PC-3 (cell line): ENCODE measurements around the gene PLCB2. TPM values are rescaled to one million over a fixed set of nuclear protein-coding genes. Genes with fewer than 3 reads are reported as not detected.

Experiments
- ATAC-seq: fragments of 200-7000 bp; cut with Tn5 transposase; 2 replicates; pipeline ENCODE4 v1.9.1; 2020; ENCODE audit warnings: mild to moderate bottlenecking, moderate library complexity
- BruUV-seq: library from RNA; stranded (reverse); fragments of 400-500 nt; replicated peaks from 2 replicates; lab custom pipeline; 2021; lab: Mats Ljungman, UMichigan
- CTCF ChIA-PET: fragments of 300-600 bp; sonication (Branson Sonifier 250); formaldehyde crosslinking; loops from one replicate; lab custom pipeline; 2022; ENCODE audit warnings: antibody characterized with exemption; lab: Charles Lee
- POLR2A ChIA-PET: fragments of 300-600 bp; sonication (Branson Sonifier 250); formaldehyde crosslinking; loops from one replicate; lab custom pipeline; 2022; ENCODE audit warnings: antibody characterized with exemption; ENCODE audit not compliant: unreplicated experiment; lab: Charles Lee
- DNase-seq: peaks from one replicate; pipeline ENCODE4 v3.0.0-alpha.2; 2015
- H2AFZ ChIP-seq: fragments of 300-600 bp; sonication (generic); 2 replicates; pipeline ENCODE4 v1.6.0; 2016; ENCODE audit warnings: antibody characterized with exemption, low read length
- H3F3A ChIP-seq: fragments of 300-600 bp; sonication (generic); one replicate; pipeline ENCODE4 v1.6.0; 2017; ENCODE audit warnings: antibody characterized with exemption, low read length, control low read depth, mild to moderate bottlenecking; ENCODE audit not compliant: unreplicated experiment
- H3K27ac ChIP-seq: fragments of 300-600 bp; sonication (generic); 2 replicates; pipeline ENCODE4 v1.5.1; 2016; ENCODE audit warnings: mild to moderate bottlenecking, low read length
- H3K27me3 ChIP-seq: fragments of 300-600 bp; sonication (generic); 2 replicates; pipeline ENCODE4 v1.6.1; 2016; ENCODE audit warnings: low read length, mixed read lengths
- H3K36me3 ChIP-seq: fragments of 300-600 bp; sonication (generic); 2 replicates; pipeline ENCODE4 v1.6.1; 2016; ENCODE audit warnings: low read depth, mixed run types, low read length, mixed read lengths
- H3K4me1 ChIP-seq: fragments of 300-600 bp; sonication (generic); 2 replicates; pipeline ENCODE4 v1.5.1; 2016; ENCODE audit warnings: low read length; ENCODE audit not compliant: insufficient read depth
- H3K4me2 ChIP-seq: fragments of 300-600 bp; sonication (generic); 2 replicates; pipeline ENCODE4 v1.6.0; 2016; ENCODE audit warnings: low read length
- H3K4me3 ChIP-seq: fragments of 300-600 bp; sonication (generic); 2 replicates; pipeline ENCODE4 v1.5.1; 2016; ENCODE audit warnings: mild to moderate bottlenecking, low read length, mixed read lengths
- H3K79me2 ChIP-seq: fragments of 300-600 bp; sonication (generic); 2 replicates; pipeline ENCODE4 v1.6.1; 2017; ENCODE audit warnings: low read length, mixed read lengths
- H3K9ac ChIP-seq: fragments of 300-600 bp; sonication (generic); 2 replicates; pipeline ENCODE4 v1.6.0; 2016; ENCODE audit warnings: mild to moderate bottlenecking, low read length
- H3K9me2 ChIP-seq: fragments of 300-600 bp; sonication (generic); replicated peaks from 2 replicates; pipeline ENCODE4 v1.6.1; 2016; ENCODE audit warnings: mixed run types, low read length, mixed read lengths
- H3K9me3 ChIP-seq: fragments of 300-600 bp; sonication (generic); 2 replicates; pipeline ENCODE4 v1.6.1; 2016; ENCODE audit warnings: low read length, mixed read lengths
- H4K20me1 ChIP-seq: fragments of 300-600 bp; sonication (generic); 2 replicates; pipeline ENCODE4 v1.6.1; 2016; ENCODE audit warnings: low read length, mixed read lengths
- CTCF ChIP-seq: fragments of 300-600 bp; sonication (generic); conservative IDR thresholded peaks from 2 replicates; pipeline ENCODE4 v1.5.1; 2017; ENCODE audit warnings: antibody characterized with exemption, low read depth, mild to moderate bottlenecking, low read length
- EZH2 ChIP-seq: fragments of 300-600 bp; sonication (generic); IDR thresholded peaks from one replicate; pipeline ENCODE4 v1.6.1; 2017; ENCODE audit warnings: antibody characterized with exemption, mild to moderate bottlenecking, low read length; ENCODE audit not compliant: unreplicated experiment
- EZH2phosphoT487 ChIP-seq: fragments of 300-600 bp; sonication (generic); IDR thresholded peaks from 2 replicates; pipeline ENCODE4 v1.6.1; 2018; ENCODE audit warnings: mild to moderate bottlenecking, antibody characterized with exemption, low read length, borderline replicate concordance
- intact Hi-C: fragments of 100-400 bp; cut with micrococcal nuclease; formaldehyde crosslinking; loops from 2 replicates; pipeline ENCODE4 v1.9.0; 2023
- total RNA-seq: library from RNA; depleted of rRNA; stranded (reverse); fragments of >200 nt; gene quantifications from 2 replicates; pipeline ENCODE4 v1.2.3, GENCODE V29; 2014

The PLCB2 gene
- total RNA-seq, 1 experiment from 2014 or later: 3.2 TPM

DNA sequence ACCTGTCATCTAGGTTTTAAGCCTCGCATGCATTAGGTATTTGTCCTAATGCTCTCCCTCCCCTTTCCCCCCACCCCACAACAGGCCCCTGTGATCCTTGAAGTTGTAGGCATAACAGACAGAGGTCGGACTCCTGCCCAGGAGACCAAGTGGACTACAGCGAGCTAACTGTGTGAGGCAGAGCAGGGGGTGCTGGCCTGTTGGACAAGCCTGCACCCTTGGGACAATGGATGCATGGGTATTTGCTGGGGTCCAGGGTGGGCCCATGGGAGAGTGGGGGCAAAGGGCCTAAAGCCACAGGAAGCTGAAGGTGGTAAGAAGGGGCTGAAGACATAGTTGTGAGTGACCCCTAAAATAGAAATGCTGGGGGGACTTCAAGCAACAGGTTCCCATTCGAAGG, 2.5 kb downstream of the PLCB2 start:
- Histone ChIP-seq H3K79me2 (no peaks in the 10 kb centered on the region), H3K27ac (no peak overlapping the region), H3K9me3 (no peaks in the 10 kb centered on the region), H3K9ac (no peak overlapping the region), H4K20me1 (no peaks in the 10 kb centered on the region), H3F3A (no peaks in the 10 kb centered on the region), H3K36me3 (no peaks in the 10 kb centered on the region), H3K4me2 (no peak overlapping the region), H3K4me1 (no peaks in the 10 kb centered on the region), H2AFZ (no peak overlapping the region), H3K27me3 (no peaks in the 10 kb centered on the region), H3K9me2 (no peaks in the 10 kb centered on the region), H3K4me3 (no peak overlapping the region)
- BruUV-seq: no TSS peak
- no peak for DNase-seq
- intact Hi-C loops: no loop called here
- TF ChIP-seq EZH2 (no peak), EZH2phosphoT487 (no peak), CTCF (no peak)
- CTCF ChIA-PET: no interaction called here
- ATAC-seq: no peak
- POLR2A ChIA-PET: no interaction called here

DNA sequence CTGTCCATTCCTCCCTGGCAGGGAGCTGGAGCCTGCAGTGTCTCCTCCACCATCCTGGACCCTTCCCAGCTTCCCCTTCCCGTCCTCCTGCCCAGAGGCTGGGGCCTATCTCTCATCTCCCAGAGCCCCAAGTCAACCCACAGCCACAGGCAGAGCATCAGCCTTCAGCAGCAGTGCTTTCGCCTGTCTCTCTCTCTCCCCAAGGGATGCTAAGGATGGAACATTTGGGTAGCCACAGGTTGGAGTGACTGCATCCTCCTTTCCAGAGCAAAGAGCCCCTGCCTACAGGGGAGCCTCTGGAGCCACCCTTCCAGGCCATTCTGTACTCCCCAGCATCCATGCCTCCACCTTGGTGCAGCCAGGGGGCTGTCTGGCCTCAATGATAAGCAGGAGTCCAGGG, 4.2 kb downstream of the PLCB2 start:
- Histone ChIP-seq H3K4me3 (no peak overlapping the region), H3K9me3 (no peaks in the 10 kb centered on the region), H3K9me2 (no peaks in the 10 kb centered on the region), H3K4me2 (no peak overlapping the region), H3K9ac (no peak overlapping the region), H3F3A (no peaks in the 10 kb centered on the region), H3K27me3 (no peaks in the 10 kb centered on the region), H3K4me1 (no peaks in the 10 kb centered on the region), H3K27ac (no peak overlapping the region), H4K20me1 (no peaks in the 10 kb centered on the region), H3K36me3 (no peaks in the 10 kb centered on the region), H3K79me2 (no peaks in the 10 kb centered on the region), H2AFZ (no peak overlapping the region)
- intact Hi-C loops: no loop called here
- DNase-seq (no peak), ATAC-seq (no peak)
- ChIA-PET CTCF (no interaction called here), POLR2A (interaction anchor here (0.6 kb wide), 1 partner anchor 19 kb away, joined by 3 read pairs; no protein-coding TSS in a partner anchor)
- no peak for TF ChIP-seq CTCF
- TF ChIP-seq EZH2phosphoT487: no peak
- no peak for TF ChIP-seq EZH2
- no TSS peak for BruUV-seq

DNA sequence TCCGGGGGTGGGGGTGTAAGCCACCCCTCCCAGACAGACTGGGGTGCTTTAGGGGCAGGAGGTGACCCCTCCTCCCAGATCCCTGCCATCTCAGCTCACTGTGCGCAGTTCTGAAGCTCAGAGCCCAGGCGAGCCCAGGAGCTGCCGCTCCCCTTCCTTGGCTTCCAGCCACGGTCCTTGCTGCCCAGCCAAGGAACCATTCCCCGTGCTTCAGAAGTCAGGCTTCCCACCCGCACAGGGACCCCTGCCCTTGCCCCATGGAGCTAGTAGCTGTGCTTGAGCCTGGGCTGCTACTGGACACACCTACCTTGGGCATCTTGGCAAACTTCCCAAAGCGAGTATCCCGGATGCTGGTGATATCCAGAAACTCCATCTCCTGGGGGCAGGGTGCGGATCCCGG, 4.8 kb downstream of the PLCB2 start:
- BruUV-seq: no TSS peak
- ATAC-seq: no peak
- ChIA-PET CTCF (no interaction called here), POLR2A (interaction anchor here (0.6 kb wide), 1 partner anchor 20 kb away, joined by 3 read pairs; no protein-coding TSS in a partner anchor)
- Histone ChIP-seq H3K36me3 (no peaks in the 10 kb centered on the region), H3K4me1 (no peaks in the 10 kb centered on the region), H4K20me1 (no peaks in the 10 kb centered on the region), H3K4me2 (no peak overlapping the region), H3K79me2 (no peaks in the 10 kb centered on the region), H3K9me2 (no peaks in the 10 kb centered on the region), H3K9ac (no peak overlapping the region), H3K27me3 (no peaks in the 10 kb centered on the region), H2AFZ (no peak overlapping the region), H3K4me3 (no peak overlapping the region), H3F3A (no peaks in the 10 kb centered on the region), H3K9me3 (no peaks in the 10 kb centered on the region), H3K27ac (no peak overlapping the region)
- TF ChIP-seq CTCF (no peak), EZH2phosphoT487 (no peak), EZH2 (no peak)
- intact Hi-C loops: no loop called here
- DNase-seq: no peak
